Measurements from ENCODE around the gene ABHD17A.
"Not testable (repeated sequence)": the region's sequence is repeated elsewhere in the genome, so short reads cannot be mapped to it uniquely, and the experiment has no call there.

ABHD17A gene

DNA sequence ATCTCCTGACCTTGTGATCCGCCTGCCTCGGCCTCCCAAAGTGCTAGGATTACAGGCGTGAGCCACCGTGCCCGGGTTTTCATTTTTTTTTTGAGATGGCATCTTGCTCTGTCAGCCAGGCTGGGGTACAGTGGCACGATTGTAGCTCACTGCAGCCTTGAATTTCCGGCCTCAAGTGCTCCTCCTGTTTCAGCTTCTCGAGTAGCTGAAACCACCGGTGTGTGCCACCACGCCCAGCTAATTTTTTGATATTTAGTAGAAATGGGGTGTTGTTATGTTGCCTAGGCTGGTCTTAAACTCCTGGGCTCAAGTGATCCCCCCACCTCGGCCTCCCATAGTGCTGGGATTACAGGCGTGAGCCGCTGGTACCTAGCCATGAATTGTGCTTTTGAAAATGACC, 25.8 kb upstream of the ABHD17A start:
- no peak for DNase-seq

DNA sequence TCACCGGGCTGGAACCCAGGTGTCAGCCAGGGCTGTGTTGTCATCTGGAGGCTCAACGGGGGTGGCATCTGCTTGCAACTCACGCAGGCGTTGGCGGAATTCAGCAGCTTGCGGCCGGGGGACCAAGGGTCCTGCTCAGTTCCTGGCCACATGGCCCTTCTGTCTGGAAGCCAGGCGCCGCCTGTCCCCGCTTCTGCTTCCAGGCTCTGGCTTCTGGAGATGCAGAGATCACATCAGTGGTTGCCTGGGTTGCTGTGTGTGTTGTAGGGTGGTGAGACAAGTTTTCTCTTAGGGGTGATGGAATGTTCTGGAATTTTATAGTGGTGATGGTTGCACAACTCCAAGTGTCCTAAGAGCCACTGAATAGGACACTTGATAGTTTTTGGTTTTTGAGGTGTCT, 24.9 kb upstream of the ABHD17A start:
- no peak for DNase-seq

DNA sequence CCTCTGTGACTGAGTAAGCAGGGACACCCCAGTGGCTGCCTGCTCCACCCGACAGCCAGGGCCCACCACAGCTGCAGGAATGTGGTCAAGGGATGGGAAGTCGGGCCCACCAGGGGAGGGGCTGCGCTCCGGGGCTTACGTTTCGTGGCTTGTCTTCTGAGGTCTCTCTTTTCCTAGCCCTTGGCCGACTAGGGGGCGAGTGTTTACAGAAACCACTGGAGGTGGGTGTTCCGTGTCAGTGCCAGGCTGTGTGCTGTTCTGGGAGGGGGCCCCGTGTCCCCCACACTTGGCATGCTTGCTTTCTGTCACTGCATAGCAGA, 24.4 kb upstream of the ABHD17A start:
- DNase-seq: no peak

DNA sequence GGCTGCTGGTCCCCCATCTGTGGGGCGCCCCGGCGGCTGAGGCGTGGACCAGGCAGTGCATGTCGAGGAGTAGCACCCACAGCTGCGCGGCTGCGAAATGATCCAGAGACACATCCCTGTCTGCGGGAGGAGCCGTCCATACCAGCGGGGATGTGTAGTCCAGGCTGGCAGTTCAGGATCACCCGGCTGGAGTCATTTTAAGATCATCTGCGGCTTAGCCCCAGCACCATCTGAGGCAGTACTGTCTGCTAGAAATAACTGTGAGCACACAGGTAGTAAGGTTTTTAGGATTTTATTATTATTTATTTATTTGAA, 23.0 kb upstream of the ABHD17A start:
- no peak for DNase-seq

DNA sequence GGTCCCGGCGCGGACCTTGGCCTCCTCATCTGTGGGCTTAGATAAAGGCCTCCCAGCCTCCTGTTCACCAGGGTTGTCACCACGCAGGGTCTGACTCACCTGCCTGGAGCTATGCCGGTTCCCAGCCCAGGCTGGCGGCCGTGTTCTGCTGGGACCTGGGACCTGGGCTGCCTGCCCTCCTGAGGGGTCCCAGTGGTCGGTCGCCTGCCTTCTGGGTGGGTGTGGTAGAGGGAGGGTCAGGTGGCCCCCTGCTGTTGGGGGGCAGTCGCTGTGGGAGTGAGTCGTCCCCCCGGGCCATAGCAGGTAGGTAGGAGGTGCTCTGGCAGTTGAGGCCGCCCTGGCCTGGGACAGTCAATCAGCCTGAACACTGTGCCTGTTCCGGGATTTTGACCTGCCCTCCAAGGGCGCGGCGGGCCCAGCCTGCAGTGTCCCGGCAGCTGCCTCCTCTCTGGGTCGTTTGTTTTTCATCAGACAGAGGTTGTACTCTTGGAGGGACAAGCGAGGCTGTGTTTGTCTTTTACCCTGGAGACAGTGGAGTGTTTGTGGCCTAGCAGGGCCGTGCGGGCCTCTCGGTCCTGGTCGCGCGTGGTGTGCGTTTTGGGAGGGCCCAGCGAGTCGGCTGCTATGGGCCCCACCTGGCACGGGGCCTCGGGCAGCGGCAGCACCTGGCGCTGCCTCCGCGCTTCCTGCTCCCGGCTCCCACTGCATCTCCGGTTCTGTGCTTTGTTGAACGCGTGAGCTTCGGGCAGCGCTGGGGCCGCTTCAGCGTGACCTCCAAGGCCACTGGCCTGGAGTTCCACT, 22.5 kb upstream of the ABHD17A start:
- DNase-seq: peak; percentile 54

DNA sequence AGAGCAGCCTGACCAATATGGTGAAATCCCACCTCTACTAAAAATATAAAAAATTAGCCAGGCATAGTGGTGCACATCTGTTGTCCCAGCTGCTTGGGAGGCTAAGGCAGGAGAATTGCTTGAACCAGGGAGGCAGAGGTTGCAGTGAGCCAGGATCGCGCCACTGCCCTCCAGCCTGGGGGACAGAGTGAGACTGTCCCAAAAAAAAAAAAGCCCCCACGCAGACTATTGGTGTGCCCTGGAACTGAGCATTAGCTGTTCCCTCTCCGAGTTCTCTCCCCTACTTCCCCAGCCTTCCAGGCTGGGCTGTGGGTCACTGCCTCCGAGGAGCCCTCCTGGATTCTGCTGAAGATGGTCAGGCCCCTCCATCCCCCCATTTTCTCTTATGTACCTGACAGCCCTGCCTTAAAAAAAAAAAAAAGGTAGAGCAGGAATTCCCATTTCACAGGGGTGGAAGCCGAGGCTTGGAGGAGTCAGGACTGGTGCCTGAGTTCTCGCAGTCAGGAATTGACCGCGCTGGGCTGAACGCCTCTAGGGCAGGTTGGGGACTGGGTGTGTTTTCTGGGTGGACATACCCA, 21.8 kb upstream of the ABHD17A start:
- no peak for DNase-seq

DNA sequence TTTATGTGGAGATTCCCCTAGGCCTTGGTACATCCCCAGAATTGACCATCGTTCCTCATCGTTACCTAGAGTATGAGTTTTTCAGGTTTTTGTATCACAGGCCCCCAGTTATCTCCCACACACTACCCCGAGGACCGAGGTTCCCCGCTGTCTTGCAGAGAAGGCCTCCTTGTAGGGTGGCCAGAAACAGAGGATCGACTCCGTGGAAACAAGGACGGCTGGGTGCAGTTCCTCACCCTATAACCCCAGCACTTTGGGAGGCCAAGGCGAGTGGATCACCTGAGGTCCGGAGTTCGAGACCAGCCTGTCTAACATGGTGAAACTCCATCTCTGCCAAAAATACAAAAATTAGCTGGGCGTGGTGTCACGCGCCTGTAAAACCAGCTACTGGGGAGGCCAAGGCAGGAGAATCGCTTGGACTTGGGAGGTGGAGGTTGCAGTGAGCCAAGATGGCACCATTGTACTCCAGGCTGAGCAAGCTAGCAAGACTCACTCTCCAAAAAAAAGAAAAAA, 20.6 kb upstream of the ABHD17A start:
- DNase-seq: no peak

DNA sequence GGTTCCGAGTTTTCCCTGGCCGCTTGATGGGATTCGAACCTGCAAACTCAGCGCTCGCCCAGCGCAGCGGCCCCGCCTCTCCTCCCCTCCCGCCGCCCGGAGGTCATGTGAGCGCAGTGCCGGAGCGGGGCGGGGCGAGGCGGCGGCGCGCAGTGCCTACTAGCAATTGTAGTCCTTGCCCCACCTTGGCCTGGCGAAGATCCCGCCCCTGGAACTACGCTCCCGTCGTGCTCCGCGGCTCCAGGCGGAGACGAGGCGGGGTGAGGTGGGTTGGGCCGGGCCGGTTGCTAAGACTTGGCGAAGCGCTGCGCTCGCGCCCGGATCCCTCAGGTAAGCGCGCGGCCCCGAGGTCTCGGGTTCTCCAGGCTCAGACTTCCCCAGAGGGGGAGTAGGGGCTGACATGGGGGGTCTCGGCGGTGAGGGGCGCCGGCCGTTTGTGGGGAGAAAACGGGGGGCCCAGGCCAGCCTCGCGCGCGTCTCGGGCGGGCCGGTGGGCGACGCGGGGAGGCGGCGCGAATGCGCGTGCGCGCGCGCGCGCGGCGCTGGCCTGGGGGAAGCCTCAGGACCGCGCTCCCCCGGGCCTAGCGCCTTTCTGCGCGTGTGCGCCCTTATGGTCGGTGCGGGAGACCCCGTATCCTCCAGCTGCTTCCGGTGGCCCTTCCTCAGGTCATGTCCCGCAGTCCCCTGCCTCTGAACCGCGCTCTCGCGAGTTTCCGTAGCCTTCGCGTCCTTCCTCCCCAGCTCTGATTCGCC, 20.0 kb upstream of the ABHD17A start, which contains the start of the genes ADAT3 and SCAMP4:
Gene ADAT3 (plus strand): TSS at position 290 of the 753 bp plus-strand sequence. CDS start 6,649 bp downstream, outside the sequence.
Gene SCAMP4 (plus strand): TSS at position 290 of the 753 bp plus-strand sequence. CDS start 9,621 bp downstream, outside the sequence.
- DNase-seq: peak; percentile 85

DNA sequence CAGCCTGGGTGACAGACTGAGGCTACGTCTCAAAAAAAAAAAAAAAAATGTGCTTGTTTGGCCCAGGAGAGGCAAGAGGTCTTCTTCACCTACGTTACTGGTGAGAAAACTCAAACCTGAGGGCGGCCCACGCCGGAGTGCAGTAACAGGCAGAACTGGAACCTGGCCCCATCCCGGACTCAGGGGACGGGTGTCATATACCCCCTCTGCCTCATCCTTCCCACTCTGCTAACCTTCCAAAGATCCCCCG, 19.5 kb upstream of the ABHD17A start:
- DNase-seq: no peak

DNA sequence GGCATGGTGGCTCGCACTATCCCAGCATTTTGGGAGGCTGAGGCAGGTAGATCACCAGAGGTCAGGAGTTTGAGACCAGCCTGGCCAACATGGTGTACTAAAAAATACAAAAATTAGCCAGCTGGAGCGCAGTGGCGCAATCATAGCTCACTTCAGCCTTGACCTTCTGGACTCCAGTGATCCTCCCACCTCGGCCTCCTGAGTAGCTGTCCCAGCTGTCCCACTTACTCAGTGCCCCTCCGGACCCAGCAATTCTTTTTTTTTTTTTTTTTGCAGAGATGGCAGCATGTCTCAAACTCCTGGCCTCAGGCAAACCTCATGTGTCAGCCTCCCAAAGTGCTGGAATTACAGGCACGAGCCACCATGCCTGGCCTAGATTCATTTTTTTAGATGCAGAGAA, 17.6 kb upstream of the ABHD17A start:
- no peak for DNase-seq

DNA sequence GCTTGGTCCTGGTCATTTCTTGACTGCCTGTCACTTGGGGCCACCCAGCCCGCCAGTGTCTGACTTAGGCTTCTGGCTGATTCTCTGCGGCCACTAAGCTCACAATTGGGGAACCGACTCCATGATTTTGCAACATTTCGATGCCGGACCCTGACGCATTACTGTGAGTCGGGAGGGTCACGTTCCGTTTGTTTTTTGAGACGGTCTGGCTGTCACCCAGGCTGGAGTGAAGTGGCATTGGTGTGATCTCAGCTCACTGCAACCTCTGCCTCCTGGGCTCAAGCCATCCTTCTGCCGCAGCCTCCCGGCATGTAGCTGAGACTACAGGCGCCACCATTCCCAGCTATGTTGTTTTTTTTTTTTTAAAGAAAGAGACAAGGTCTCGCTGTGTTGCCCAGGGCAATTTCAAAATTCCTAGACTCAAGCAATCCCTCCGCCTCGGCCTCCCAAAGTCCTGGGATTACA, 16.7 kb upstream of the ABHD17A start:
- no peak for DNase-seq

DNA sequence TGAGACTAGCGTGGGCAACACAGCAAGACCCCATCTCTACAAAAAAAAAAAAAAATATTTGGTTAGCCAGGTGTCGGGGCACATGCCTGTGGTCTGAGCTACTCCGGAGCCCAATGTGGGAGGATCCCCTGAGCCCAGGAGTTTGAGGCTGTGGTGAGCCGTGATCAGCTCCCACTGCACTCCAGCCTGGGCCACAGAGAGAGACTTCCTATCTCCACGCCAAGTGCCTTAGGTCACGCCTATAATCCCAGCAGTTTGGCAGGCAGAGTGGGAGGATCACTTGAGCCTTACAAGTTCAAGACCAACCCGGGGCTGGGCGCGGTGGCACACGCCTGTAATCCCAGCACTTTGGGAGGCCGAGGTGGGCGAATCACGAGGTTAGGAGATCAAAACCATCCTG, 11.2 kb upstream of the ABHD17A start:
- DNase-seq: no peak

DNA sequence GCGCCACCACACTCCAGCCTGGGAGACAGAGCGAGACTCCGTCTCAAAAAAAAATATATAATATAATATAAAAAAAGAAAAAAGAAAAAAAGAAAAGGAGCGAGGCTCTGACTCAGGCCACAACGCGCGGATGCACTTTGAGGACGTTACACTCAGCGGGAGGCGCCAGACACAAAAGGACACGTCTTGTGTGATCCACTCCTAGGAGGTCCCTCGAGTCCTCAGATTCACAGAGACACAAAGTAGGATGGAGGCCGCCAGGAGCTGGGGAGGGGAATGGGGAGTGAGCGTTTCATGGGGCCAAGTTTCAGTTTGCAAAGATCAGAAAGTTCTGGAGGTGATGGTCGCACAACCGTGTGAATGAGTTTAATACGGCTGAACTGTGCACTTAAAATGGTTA, 8.5 kb upstream of the ABHD17A start:
- no peak for DNase-seq

DNA sequence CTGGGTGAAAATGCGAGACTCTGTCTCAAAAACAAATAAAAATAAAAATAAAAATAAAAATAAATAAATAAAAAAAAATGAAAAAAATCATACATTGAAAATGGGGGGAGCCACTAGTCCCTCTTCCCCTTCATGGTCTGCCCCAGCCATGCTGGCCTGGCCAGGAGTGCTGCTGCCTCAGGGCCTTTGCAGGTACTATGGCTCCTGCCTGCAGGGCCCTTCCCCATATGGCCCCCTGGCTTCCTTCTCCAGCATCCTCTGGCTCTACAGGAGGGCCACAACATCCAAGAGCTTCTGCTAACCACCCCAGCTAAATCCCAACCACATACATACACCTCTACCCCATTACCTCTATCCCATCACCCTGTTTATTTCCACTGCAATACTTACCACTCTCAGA, 4.6 kb upstream of the ABHD17A start:
- no peak for DNase-seq

DNA sequence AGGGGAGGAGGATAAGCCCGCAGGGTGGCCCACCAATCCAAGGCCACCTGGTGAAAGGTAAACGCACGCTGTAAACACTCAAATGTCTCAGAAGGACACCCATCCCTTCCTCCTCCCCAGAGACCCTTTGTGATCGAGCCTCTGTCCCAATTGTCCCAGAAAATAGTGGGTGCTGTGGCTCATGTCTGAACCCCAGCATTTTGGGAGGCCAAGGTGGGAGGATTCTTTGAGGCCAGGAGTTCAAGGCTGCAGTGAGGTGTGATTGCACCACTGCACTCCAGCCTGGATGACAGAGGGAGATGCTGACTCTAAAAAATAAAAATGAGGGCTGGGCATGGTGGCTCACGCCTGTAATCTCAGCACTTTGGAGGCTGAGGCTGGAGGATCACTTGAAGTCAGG, 3.1 kb upstream of the ABHD17A start:
- DNase-seq: no peak

DNA sequence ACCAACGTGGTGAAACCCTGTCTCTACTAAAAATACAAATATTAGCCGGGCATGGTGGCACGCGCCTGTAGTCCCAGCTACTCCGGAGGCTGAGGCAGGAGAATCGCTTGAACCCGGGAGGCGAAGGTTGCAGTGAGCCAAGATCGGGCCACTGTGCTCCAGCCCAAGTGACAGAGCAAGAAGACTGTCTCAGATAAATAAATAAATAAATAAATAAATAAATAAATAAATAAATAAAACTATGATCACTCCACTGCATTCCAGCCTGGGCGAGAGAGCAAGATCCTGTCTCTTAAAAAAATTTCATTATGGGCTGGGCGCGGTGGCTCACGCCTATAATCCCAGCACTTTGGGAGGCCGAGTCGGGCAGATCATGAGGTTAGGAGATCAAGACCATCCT, 1.1 kb upstream of the ABHD17A start:
- DNase-seq: not testable (repeated sequence)

DNA sequence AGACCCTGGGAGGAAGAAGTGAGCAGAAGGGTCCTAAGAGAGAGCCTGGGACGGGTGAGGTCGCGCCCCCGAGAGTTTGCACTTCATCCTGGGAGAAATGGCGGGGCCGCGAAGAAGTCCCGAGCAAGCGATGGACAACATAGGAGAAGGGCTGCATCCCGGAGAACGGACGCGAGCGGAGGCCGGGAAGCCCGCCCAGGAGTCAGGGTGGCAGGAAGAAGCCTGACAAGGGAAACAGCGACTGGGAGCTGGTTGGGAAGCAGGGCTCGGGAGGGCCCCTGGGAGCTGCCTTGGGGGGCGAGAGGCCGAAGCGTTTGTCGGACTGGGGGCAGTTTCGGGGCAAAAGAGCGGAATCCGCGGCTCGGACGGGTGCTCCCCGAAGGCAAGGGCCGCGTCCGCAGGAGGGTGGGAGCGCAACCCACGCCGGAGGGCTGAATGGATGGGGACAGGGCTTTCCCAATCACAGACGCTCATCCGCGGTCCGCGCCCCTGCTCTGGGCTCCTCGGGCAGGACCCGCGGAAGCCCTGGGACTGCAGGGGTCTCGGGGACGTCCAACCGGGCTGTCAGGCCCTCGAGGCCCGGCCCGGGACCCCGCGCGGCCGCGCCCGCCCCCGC, 469 bp downstream of the ABHD17A start:
- peak; percentile 68 for DNase-seq

DNA sequence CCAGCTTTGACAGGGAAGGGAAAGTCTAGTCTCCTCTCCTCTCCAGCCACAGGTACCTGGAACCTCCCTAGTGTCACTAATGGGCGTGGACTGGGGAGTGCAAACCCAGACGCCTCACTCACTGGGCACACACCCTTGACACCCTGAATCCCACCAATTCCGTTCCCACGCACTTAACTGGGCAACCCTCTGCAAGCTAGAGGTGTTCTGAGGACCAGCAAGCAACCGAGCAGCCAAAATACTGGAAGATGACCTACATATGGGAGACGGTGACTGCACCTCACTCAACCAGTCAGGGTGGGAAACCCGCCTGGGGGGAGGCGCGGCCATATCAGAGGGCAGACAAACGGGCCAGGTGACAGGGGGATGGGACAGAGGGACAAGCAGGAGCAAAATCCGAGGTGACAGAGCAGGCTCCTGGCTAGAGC, 991 bp downstream of the ABHD17A start:
- DNase-seq: no peak

DNA sequence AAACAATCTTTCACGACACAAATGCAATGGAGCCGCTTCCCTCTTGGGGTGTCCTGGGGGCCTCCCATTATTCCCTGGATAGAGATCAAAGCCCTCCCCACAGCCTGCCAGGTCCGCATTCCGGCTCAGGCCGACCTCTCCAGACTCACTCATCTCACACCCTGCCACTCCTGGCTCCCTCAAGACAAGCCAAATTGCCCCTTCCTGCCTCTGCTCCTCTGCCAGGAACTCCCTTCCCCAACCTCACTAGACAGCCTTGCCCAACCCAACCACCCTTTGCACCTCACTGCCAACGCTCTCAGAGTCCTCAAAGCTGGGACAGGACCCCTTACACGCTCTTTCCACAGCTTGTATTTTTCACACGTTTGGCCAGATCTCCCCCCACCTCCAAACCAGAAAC, 1.5 kb downstream of the ABHD17A start:
- no peak for DNase-seq

DNA sequence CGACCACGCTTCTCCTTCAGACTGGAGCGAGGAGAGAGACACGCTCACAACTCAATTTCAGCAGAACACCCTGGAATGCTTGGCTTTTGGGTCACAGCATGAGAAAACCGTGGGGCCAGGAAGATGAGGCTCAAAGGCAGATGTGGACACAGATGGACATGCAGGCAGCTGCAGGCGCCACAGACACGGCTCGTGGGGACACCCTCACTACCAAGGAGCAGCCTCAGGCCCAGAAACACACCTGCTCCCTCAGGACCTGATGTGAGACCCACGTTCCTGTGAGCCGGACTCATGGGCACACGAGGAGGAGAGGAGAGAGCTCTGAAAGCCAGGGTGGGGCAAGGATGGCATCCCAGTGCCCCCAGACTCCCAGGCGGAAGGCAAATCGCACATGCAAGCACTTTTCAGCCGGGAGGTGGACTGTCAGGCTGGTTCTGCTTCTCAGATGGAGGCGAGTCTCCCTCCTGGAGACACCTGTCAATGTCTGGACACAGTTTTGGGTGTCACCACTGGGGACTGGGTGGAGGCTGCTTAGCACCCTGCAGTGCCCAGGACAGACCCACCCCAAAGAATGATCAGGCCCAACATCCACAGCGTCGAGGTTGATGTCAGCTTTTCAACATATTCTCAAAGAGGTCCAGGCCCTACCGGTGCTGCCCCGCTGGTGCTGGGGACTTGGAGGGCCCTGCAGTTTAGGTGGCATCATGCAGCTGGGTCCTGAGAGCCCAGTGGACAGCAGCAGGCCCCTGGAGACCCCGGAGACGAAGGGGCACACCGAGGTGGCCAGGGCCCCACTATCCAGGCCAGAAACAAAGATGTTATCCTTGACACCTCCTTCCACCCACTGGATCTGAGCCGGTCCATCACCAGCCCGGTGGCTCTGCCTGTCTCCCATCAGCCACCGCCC, 2.3 kb downstream of the ABHD17A start:
- DNase-seq: no peak

DNA sequence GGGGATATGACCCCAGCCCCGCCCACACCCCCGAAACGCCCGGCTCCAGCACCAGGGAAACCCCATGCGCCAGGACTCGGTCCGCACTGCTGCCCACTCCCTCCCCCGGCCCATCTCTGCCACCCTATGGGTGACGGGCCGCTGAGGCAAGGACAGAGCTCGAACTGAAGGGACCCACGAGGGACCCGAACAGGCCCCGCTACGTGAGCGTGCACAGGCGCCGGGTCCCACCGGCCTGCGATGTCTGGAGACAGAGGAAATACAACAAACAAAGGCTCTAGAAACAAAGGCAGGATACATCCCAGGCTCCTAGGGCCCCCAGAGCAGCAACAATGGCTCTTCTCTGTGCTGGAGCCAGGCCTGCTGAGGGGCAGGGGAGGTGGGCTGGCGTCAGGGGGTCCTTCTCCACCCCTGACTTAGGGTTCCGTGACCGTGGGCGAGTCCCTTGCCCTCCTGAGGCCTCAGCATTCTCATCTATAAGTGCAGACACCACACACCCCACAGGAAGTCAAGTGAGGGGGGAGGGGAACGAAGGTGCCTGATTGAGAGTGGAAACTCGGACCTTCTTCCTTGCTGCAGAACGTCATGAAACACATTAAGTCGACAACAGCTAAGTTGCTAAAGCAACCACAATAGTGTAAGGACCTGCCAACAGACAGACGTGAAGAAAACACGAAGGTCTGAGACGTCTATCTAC, 3.1 kb downstream of the ABHD17A start:
- DNase-seq: no peak

Measured in right kidney (tissue), 1 donor.